Natural killer cell (primary cell): ENCODE data around the gene ADGRB3. TPM values are rescaled to one million over a fixed set of nuclear protein-coding genes. Genes with fewer than 3 reads are reported as not detected.
A peak's percentile ranks its signal among the peaks of the same experiment; 100 is the strongest.

Experiments
- ATAC-seq, 3 donors: fragments of 150-1000 bp in 2 of 3; fragments of 200-7000 bp in 1 of 3; cut with Tn5 transposase; 1 replicate in 1 of 3; 2 replicates in 2 of 3; pipeline ENCODE4 v1.10.0; 2021; ENCODE audit warnings: mild to moderate bottlenecking in 2 of 3, moderate library complexity in 2 of 3
- DNase-seq, 2 donors: peaks; one replicate each; pipeline versions ENCODE4 v3.0.0 to v3.0.0-alpha.2; 2013 to 2021; ENCODE audit warnings: mixed read lengths in 1 of 2
- H3K27ac ChIP-seq: one replicate; pipeline ENCODE4 v1.5.1; 2013; ENCODE audit warnings: mild to moderate bottlenecking, low read length
- H3K27me3 ChIP-seq: one replicate; pipeline ENCODE4 v1.6.1; 2013; ENCODE audit warnings: low read length; ENCODE audit not compliant: control insufficient read depth, insufficient read depth
- H3K36me3 ChIP-seq: one replicate; pipeline ENCODE4 v1.6.1; 2013; ENCODE audit warnings: low read length; ENCODE audit not compliant: control insufficient read depth, insufficient read depth
- H3K4me1 ChIP-seq: one replicate; pipeline ENCODE4 v1.6.1; 2013; ENCODE audit warnings: low read length; ENCODE audit not compliant: control insufficient read depth, insufficient read depth
- H3K4me3 ChIP-seq: one replicate; pipeline ENCODE4 v1.5.1; 2013; ENCODE audit warnings: low read length
- H3K9me3 ChIP-seq: one replicate; pipeline ENCODE4 v1.6.1; 2013; ENCODE audit warnings: low read length; ENCODE audit not compliant: control insufficient read depth, insufficient read depth
- H3K27ac Mint-ChIP-seq, 2 donors: one replicate each; pipeline ENCODE4 v1.8.0; 2022; ENCODE audit warnings: mild to moderate bottlenecking in 2 of 2, mixed read lengths in 2 of 2, moderate library complexity in 1 of 2
- H3K27me3 Mint-ChIP-seq, 2 donors: one replicate each; pipeline ENCODE4 v1.8.0; 2022; ENCODE audit warnings: low read depth in 2 of 2, mixed read lengths in 2 of 2
- H3K36me3 Mint-ChIP-seq: one replicate; pipeline ENCODE4 v1.8.0; 2022; ENCODE audit warnings: mixed read lengths
- H3K4me1 Mint-ChIP-seq, 2 donors: one replicate each; pipeline ENCODE4 v1.8.0; 2022; ENCODE audit warnings: mixed read lengths in 2 of 2
- H3K4me3 Mint-ChIP-seq: one replicate; pipeline ENCODE4 v1.8.0; 2022; ENCODE audit warnings: mild to moderate bottlenecking, moderate library complexity, mixed read lengths
- H3K9me3 Mint-ChIP-seq, 2 donors: one replicate each; pipeline ENCODE4 v1.8.0; 2022; ENCODE audit warnings: mixed read lengths in 2 of 2
- CTCF ChIP-seq: fragments of 200-600 bp; IDR thresholded peaks from one replicate; pipeline ENCODE4 v1.8.0; 2022; ENCODE audit warnings: antibody characterized with exemption
- WGBS: methylation state at CpG from one replicate; pipeline ENCODE4 v1.1.7; 2013; ENCODE audit warnings: missing lambda C conversion rate; ENCODE audit not compliant: insufficient coverage; 5-methylcytosine and 5-hydroxymethylcytosine counted together
- intact Hi-C: fragments of 100-400 bp; cut with micrococcal nuclease; formaldehyde crosslinking; loops from one replicate; pipeline ENCODE4 v1.14.2; 2022
- total RNA-seq, 4 donors: library from RNA; stranded (reverse); fragments of 120-200 nt in 1 of 4; gene quantifications; one replicate each; pipeline versions ENCODE4 v1.2.3 to v1.2.4, GENCODE V29; 2013 to 2022

ADGRB3 gene
- total RNA-seq, 3 donors from 2014 or later (not counting 1 experiment from before 2014, with no cell fraction given): not detected

- H3K9me3 Mint-ChIP-seq: peaks cover 2 to 4% of the 10 kb centered on the region in 2 donors
- ATAC-seq (peak; percentile 42 to 68 (median 52)), DNase-seq (peak in 1 of 2 donors; percentile 68)
- H3K4me3 ChIP-seq: no peak overlapping the region
- no peaks in the 10 kb centered on the region for H3K36me3 ChIP-seq
- no peaks in the 10 kb centered on the region for H3K9me3 ChIP-seq
- intact Hi-C loops: no loop called here
- no peak overlapping the region for H3K27ac ChIP-seq
- 22% methylated on average over 10 of the region's 11 CpGs for WGBS
- no peaks in the 10 kb centered on the region for H3K4me1 Mint-ChIP-seq
- H3K36me3 Mint-ChIP-seq: no peaks in the 10 kb centered on the region
- H3K4me1 ChIP-seq: no peaks in the 10 kb centered on the region
- TF ChIP-seq CTCF: peak; percentile 54
- H3K27me3 ChIP-seq: no peaks in the 10 kb centered on the region
- H3K27ac Mint-ChIP-seq: no peak overlapping the region
- H3K4me3 Mint-ChIP-seq: no peak overlapping the region
- H3K27me3 Mint-ChIP-seq: peaks cover 0 to 5% of the 10 kb centered on the region in 2 donors
Measured at GRCh38 chr6:68967549-68968300, 332.6 kb downstream of the ADGRB3 start.

DNA sequence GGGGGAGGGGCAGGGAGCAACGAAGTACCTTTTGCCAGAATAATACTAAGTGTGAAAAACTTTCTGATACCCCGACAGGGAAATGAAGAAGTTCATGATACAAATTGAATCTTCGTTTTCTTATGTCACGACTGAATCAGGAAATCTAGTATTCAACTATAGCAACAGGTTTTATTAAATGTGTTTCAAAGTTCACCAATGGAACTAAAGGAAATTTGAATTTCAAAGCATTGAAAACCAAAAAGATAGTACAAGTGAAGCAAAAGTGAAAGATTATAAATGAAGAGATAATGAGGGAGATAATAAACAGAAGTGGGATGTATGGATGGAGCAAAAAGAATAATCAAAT lies 333.2 kb downstream of the ADGRB3 start:
- H3K27ac ChIP-seq: no peak overlapping the region
- whole genome bisulfite sequencing: 6% methylated on average over 2 of the region's 4 CpGs
- Mint-ChIP-seq H3K27me3 (peaks cover 0 to 5% of the 10 kb centered on the region in 2 donors), H3K4me3 (no peak overlapping the region), H3K36me3 (no peaks in the 10 kb centered on the region), H3K9me3 (peaks cover 2 to 4% of the 10 kb centered on the region in 2 donors), H3K27ac (no peak overlapping the region), H3K4me1 (no peaks in the 10 kb centered on the region)
- intact Hi-C loops: no loop called here
- H3K4me3 ChIP-seq: no peak overlapping the region
- DNase-seq (no peak), ATAC-seq (no peak)
- H3K36me3 ChIP-seq: no peaks in the 10 kb centered on the region
- H3K9me3 ChIP-seq: no peaks in the 10 kb centered on the region
- no peaks in the 10 kb centered on the region for H3K27me3 ChIP-seq
- no peak for TF ChIP-seq CTCF
- H3K4me1 ChIP-seq: no peaks in the 10 kb centered on the region

DNA sequence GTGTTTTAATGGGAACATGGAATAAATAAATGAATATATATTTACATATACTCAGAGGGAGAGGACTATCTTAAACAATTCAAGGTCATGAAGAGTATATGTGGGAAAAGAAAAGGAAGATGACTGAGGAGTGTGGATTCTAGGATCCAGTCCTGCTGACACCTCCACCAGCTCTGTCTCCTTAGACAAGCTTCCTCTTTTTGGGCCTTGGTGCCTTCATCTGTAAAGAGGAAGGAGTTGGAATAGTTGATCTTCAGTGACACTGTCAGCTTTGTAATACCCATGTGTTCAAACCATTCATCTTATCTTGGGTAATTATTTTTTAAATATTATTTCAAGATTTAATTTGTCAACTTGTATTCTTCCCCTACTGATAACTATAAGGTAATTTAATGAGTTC lies 338.0 kb downstream of the ADGRB3 start:
- no peak for ATAC-seq
- no peaks in the 10 kb centered on the region for H3K27me3 ChIP-seq

More for the DNA sequence above, 338.0 kb downstream of the ADGRB3 start:
- Mint-ChIP-seq H3K4me1 (no peaks in the 10 kb centered on the region), H3K9me3 (peaks cover 0 to 2% of the 10 kb centered on the region in 2 donors), H3K4me3 (no peak overlapping the region), H3K36me3 (no peaks in the 10 kb centered on the region), H3K27me3 (no peaks in the 10 kb centered on the region), H3K27ac (no peak overlapping the region)
- DNase-seq: no peak
- H3K27ac ChIP-seq: no peak overlapping the region
- no peaks in the 10 kb centered on the region for H3K9me3 ChIP-seq
- TF ChIP-seq CTCF: no peak
- H3K4me3 ChIP-seq: no peak overlapping the region
- no peaks in the 10 kb centered on the region for H3K4me1 ChIP-seq
- intact Hi-C loops: no loop called here
- no peaks in the 10 kb centered on the region for H3K36me3 ChIP-seq
